Stimulated activated CD8-positive, alpha-beta memory T cell treated with anti-CD3 and anti-CD28 coated beads, Interleukin-7, amount 100 ng/mL, for 1 hour (primary cell): ENCODE measurements around the gene TENT5C.
"Not testable (repeated sequence)": the region's sequence is repeated elsewhere in the genome, so short reads cannot be mapped to it uniquely, and the experiment has no call there.

Source experiments
- DNase-seq, 2 donors: peaks; one replicate each; pipeline ENCODE4 v3.0.0-alpha.2; 2020; ENCODE audit warnings: low read depth in 2 of 2

The TENT5C gene

GRCh38 chr1:117605774-117606648, at the start of gene TENT5C:
TSS of gene TENT5C (plus strand) at chr1:117606048. CDS start at chr1:117622869, 16,821 bp downstream.
- peak; percentile 95 to 97 for DNase-seq

- DNase-seq: no peak
These were observed 49.5 kb upstream of the TENT5C start for GRCh38 chr1:117556341-117556740.

GRCh38 chr1:117556976-117557375, 48.9 kb upstream of the TENT5C start:
- DNase-seq: no peak

- not testable (repeated sequence) for DNase-seq
These were observed 47.4 kb upstream of the TENT5C start for GRCh38 chr1:117558451-117558850.

GRCh38 chr1:117559139-117559538, 46.7 kb upstream of the TENT5C start:
- no peak for DNase-seq

GRCh38 chr1:117559985-117560384, 45.9 kb upstream of the TENT5C start:
- no peak for DNase-seq

GRCh38 chr1:117561071-117561470, 44.8 kb upstream of the TENT5C start:
- no peak for DNase-seq

GRCh38 chr1:117561551-117561950, 44.3 kb upstream of the TENT5C start:
- DNase-seq: no peak

GRCh38 chr1:117562581-117563491, 43.0 kb upstream of the TENT5C start:
- no peak for DNase-seq

GRCh38 chr1:117563492-117563875, 42.4 kb upstream of the TENT5C start:
- DNase-seq: no peak

- DNase-seq: no peak
These were observed 41.4 kb upstream of the TENT5C start for GRCh38 chr1:117564227-117565075.

GRCh38 chr1:117565076-117565556, 40.7 kb upstream of the TENT5C start:
- no peak for DNase-seq

GRCh38 chr1:117565745-117566455, 39.9 kb upstream of the TENT5C start:
- no peak for DNase-seq

GRCh38 chr1:117566556-117566955, 39.3 kb upstream of the TENT5C start:
- DNase-seq: no peak

GRCh38 chr1:117567435-117567834, 38.4 kb upstream of the TENT5C start:
- DNase-seq: no peak

GRCh38 chr1:117567976-117568375, 37.9 kb upstream of the TENT5C start:
- no peak for DNase-seq

- DNase-seq: no peak
These were observed 36.8 kb upstream of the TENT5C start for GRCh38 chr1:117568999-117569398.

- no peak for DNase-seq
These were observed 36.0 kb upstream of the TENT5C start for GRCh38 chr1:117569856-117570255.

GRCh38 chr1:117570988-117571409, 34.8 kb upstream of the TENT5C start:
- DNase-seq: no peak

GRCh38 chr1:117571496-117571895, 34.4 kb upstream of the TENT5C start:
- no peak for DNase-seq

- DNase-seq: peak; percentile 4 to 7
These were observed 33.3 kb upstream of the TENT5C start for GRCh38 chr1:117572546-117572945.
